Gastrocnemius medialis (tissue), 4 donors: ENCODE results near the gene CPNE2.

Experiments
- CTCF ChIP-seq, 5 experiments: fragments of 450-650 bp in 3 of 5; fragments of 200-600 bp in 2 of 5; sonication (generic) in 2 of 5; IDR thresholded peaks in 4 of 5; conservative IDR thresholded peaks in 1 of 5; 1 replicate in 4 of 5; 2 replicates in 1 of 5; pipeline ENCODE4 v1.5.1; 2016 to 2019; ENCODE audit warnings: antibody characterized with exemption in 5 of 5, mild to moderate bottlenecking in 3 of 5, moderate library complexity in 3 of 5
- POLR2A ChIP-seq, 2 donors: fragments of 450-650 bp; IDR thresholded peaks; one replicate each; pipeline ENCODE4 v1.6.1; 2017; ENCODE audit warnings: antibody characterized with exemption in 2 of 2, mild to moderate bottlenecking in 2 of 2, moderate library complexity in 2 of 2

DNA sequence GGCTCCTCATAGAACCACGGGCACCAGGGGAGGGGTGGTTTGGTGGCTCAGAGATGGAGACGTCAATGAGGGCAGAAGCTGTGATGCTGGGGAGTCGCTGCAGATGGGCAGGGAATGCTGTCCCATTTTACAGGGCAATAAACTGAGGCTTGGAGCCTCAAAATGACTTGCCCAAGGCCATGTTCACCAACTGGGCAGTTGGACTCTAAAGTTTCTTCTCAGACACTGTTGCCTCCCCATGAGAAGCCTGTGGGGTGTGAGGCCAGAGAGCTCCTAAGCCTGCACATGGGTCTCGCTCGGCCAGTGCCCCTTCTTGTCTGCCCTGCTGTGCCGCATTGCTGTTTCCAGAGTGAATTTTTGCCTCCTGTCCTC, 38.6 kb downstream of the CPNE2 start:
- TF ChIP-seq CTCF (IDR thresholded peaks at IDR 0.05 in 4 of 5, conservative IDR thresholded peaks at IDR 0.05 in 1 of 5): no peak
- TF ChIP-seq POLR2A (IDR thresholded peaks at IDR 0.05): no peak
